IPS-18c (cell line): ENCODE measurements around the gene MYOF.

Source experiments
- H3K4me3 ChIP-seq: 2 replicates; pipeline ENCODE4 v1.7.0; 2013; ENCODE audit warnings: low read depth, mild to moderate bottlenecking, low read length, moderate library complexity; ENCODE audit not compliant: insufficient read depth
- H3K9me3 ChIP-seq: one replicate; pipeline ENCODE4 v1.6.1; 2013; ENCODE audit warnings: mild to moderate bottlenecking, low read length, moderate library complexity; ENCODE audit not compliant: control insufficient read depth, insufficient read depth

Gene MYOF

DNA sequence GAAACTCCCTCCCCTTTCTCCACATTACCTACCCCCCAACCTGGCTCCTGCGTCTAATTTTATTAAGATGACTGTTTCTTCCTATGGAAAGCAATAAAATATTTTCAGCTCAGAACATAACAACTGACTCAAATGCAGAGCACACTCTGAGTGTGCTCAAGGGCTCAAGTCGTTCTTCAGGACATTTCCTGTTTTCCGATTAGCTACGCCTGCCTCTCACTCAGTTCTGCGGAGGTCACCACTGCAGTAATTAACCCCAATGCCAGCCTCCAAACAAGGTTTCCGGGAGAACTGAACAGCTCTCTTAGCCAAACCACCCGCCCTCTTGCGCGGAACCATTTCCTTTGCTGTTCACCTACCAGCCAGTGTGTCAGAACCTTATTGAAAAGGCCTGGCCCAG, 19.3 kb downstream of the MYOF start:
- H3K9me3 ChIP-seq, result no peaks in the 10 kb centered on the region
- H3K4me3 ChIP-seq, result no peak overlapping the region

DNA sequence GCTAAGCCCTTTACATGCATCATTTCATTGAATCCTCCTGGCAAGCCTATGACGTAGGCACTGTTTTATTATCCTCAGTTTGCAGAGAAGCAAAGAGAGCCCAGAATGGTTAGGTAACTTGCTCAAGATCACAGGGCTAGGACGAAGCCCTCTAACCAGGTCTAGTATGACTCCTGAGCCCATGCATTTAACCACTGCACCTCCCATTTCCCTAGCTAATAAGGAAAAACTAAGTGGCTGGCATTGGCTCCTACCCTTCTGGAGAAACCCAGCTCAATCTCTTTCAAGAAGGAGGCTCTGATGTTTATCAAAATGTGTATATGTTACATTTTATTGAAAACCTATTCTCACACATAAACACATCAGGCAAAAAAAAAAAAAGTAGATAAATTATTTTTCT, 19.8 kb downstream of the MYOF start:
- Histone ChIP-seq H3K9me3 (no peaks in the 10 kb centered on the region), H3K4me3 (no peak overlapping the region)

DNA sequence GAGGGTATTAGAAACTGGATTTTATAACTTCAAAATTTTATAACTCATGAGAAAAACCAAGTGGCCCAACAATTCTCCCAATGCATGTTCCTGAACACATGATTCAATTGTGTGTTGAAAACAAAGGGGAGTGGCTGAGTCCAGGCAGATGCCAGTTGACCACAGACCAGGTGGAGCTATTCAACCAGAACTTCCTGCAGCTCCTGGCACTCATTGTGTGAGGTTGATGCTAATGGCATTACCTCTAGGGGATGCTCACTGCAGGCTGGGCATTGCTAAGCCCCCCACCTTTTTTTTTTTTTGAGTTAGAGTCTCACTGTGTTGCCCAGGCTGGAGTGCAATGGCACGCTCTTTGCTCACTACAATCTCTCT, 20.3 kb downstream of the MYOF start:
- Histone ChIP-seq H3K4me3 (no peak overlapping the region), H3K9me3 (no peaks in the 10 kb centered on the region)

DNA sequence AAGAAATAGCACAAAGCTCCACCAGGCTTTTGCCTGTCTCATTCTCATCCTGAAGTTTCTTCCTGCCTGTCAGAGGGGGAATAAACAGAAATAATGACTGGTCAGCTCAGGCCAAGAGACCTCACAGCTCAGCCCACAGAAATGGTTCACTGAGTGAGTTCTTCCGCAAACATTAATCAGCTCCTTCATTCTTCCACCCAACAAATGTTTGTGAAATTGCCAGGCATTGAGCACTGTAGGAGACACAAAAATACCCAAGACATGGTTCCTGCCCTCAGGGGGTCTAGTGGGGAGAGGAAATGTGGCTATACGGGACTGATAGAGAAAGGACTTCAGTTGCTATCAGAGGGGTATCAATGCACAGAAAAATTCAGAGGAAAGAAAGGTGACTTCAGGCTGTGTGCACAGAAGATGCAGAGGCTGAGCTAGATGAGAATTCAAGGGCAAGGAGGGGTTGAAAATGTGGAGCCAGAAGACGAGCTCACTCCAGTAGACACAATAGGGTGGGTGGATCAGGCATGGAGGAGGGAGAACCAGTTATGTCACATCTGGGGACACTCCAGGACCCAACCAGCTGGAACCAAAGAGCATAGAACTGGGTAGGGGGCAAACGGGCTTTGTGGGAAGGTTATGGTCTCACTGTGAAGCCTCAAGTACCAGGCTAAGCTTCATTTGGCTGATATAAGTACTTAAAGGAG, 20.9 kb downstream of the MYOF start:
- no peak overlapping the region for H3K4me3 ChIP-seq
- no peaks in the 10 kb centered on the region for H3K9me3 ChIP-seq

DNA sequence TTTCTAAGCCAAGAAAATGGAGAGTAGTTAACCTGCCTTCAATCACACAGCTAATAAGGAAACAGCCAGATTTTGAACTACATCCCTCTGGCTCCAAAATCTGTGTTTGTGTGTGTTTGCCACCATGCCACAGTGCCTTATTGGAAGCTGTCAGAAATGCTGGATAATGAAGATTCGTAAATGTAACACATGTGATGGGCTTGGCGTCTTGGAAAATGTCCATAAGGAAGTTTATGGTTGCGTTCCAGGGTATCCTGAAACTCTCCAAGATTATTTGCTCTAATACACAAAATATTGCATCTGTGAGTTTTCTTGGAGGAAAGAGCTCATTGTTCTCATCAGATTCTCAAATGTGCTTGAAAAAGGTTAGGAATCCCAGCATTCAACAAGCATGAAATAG, 22.7 kb downstream of the MYOF start:
- no peak overlapping the region for H3K4me3 ChIP-seq

DNA sequence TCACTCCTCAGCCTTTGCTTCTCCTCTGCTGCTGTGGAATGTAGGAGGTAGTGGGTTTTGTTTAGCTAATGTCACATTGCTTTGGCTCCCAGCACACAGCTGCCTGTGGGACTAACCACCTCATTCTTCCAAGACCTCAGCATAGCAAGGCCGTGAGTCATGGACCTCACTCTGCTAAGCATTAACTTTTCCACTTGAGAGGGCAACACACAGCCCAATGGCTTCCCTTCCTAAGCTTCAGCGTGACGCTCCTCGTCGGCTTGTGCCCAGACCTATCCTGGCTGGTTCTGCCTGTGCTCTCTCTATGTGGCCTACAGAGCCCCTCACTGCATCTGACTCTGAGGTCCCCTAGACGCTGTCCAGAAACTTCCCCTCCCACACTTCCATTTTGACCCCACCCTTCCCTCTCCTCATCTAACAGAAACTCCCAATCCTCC, 23.3 kb downstream of the MYOF start:
- H3K4me3 ChIP-seq, result no peak overlapping the region

More for the DNA sequence above, 22.7 kb downstream of the MYOF start:
- H3K9me3 ChIP-seq, result no peaks in the 10 kb centered on the region

DNA sequence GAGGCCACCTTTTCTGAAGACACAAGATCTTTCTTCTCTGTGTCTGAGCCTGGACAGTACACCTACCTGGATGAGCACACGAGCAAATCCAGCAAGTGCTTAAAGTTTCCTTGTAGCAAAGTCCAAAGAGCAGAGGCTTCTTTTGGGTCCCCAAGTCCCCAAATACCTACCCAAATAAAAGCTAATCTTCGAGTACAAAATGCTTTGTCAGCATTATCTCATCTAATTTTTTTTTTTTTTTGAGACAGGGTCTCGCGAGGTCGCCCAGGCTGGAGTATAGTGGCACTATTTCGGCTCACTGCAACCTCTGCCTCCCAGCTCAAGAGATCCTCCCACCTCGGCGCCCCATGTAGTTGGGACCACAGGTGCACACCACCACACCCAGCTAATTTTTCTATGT, 24.6 kb downstream of the MYOF start:
- Histone ChIP-seq H3K9me3 (no peaks in the 10 kb centered on the region), H3K4me3 (no peak overlapping the region)

More for the DNA sequence above, 23.3 kb downstream of the MYOF start:
- H3K9me3 ChIP-seq, result no peaks in the 10 kb centered on the region

DNA sequence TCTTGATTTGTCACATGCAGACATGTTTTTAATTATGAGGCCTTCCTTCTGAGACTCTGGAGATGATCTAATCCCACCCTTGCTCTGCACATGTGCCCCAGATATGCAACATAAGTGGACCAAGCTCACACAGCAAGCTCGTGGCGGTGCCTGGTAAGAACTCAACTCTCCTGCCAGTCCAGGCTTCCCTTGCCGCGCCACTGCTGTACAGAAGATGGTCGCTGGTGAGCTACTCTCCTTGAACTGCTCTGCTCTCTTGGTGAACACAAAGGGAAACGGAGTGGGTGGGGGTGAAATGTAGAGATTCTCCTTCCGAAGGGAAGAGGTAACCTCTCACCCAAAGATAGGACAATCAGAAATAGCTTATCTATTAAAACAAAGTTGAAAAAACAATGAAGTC, 25.7 kb downstream of the MYOF start:
- H3K9me3 ChIP-seq, result no peaks in the 10 kb centered on the region
- no peak overlapping the region for H3K4me3 ChIP-seq

DNA sequence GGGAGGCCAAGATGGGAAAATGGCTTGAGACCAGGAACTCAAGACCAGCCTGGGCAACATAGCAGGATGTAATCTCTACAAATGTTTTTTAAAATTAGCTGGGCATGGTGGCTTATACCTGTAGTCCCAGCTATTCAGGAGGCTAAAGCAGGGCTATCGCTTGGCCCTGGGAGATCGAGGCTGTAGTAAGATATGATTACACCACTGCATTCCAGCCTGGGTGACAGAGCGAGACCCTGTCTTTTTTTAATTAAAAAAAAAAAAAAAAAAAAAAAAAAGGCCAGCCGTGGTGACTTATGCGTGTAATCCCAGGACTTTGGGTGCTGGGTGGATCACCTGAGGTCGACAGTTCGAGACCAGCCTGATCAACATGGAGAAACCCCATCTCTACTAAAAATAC, 27.4 kb downstream of the MYOF start:
- no peaks in the 10 kb centered on the region for H3K9me3 ChIP-seq
- H3K4me3 ChIP-seq, result no peak overlapping the region

DNA sequence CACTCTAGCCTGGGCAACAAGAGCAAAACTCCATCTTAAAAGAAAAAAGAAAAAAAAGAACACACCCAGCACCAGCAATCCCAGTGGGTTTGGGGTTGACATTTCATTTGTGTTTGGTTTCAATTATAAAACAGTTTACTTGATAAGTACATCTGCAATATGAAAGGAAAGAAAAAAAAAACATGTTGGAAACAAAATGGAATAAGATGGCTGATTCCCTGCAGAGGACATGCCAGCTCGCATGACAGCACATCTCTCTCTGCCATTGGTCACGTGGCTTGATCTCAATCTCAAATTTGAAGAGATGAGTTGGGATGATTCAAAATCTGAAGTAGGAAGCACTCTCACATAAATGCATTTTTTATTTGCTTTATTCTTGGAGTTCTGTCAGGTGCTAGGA, 28.0 kb downstream of the MYOF start:
- Histone ChIP-seq H3K9me3 (no peaks in the 10 kb centered on the region), H3K4me3 (no peak overlapping the region)

DNA sequence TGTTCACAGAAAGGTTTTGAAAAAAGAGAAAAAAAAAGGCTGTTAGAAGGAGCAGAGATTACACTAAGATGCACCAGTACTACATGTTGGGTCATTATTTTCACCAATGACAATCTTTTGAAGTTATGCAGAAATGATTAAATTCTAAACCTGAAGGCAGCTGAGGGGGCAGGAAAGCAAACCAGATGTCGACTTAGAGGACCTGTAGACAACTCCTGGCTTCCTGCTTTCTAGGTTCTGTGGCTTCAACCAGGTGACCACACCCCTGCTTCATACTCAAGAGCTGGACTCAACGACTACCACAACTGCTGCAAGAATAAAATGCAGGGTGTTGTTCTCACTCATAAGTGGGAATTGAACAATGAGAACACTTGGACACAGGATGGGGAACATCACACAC, 30.0 kb downstream of the MYOF start:
- no peaks in the 10 kb centered on the region for H3K9me3 ChIP-seq
- H3K4me3 ChIP-seq, result no peak overlapping the region; the same call in 1 of the 2 replicates

DNA sequence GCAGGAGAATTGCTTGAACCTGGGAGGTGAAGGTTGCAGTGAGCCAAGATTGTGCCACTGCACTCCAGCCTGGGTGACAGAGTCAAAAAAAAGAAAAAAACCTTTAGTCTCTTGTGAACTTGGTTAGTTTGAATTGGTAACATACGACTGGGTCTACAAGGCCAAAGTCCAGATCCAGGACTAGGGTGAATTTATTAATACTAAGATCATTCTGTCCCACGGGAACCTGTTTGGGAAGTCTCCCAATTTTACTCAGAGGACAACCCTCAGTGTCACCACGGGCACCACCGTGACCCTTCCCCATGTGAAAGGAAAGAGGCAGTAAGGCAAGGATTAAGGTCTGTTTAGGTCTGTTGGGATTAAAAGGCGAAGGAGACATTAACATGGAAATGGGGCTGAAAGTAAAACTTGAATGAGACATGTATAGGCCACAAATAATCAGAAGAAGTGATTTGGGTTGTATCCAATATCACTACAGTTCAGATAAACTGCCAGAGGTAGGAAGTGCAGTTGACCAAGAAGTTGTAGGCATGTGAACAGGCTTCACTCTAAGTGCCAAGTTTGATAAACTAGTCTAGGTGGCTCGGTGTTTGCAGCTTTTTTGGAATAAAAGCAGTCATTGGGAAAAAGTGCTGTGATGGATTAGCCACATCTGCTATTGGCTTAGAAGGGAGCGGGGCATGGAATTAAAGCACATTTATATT, 30.7 kb downstream of the MYOF start:
- H3K4me3 ChIP-seq, result no peak overlapping the region
- H3K9me3 ChIP-seq, result no peaks in the 10 kb centered on the region

DNA sequence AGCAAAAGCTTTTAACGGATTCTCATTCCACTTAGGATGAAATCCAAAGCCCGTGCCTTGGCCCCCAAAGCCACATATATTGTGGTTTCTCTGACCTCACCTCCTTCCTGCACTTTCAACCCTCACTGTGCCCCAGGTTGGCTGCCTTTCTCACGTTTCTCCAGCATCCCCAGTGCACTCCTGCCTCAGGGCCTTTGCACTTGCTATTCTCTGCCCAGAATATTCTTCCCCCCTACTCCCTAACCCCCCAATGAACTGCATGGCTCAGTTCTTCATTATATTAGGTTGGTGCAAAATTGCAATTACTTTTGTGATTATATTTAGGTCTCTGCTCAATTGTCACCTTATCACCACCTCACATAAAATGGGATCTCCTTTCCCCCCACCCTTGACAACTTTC, 34.2 kb downstream of the MYOF start:
- Histone ChIP-seq H3K4me3 (no peak overlapping the region), H3K9me3 (no peaks in the 10 kb centered on the region)

DNA sequence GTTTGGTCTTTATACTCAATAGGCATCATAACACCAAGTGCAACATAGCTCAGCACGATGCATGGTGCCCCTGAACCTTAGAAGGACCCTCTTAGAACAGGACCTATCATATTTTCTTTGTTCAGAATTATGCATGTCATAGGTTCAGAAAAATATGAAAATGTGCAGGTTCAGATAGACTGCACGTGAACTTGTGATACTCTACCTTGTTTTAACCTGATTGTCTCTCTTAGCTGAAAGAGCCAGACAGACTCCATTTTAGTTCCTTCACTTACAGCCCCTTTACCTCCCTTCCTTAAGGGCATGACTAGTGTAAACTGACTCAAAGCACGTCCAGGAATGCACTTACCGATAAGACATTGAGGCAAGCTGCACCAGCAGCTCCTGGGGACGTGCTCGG, 35.1 kb downstream of the MYOF start:
- H3K4me3 ChIP-seq, result no peak overlapping the region
- H3K9me3 ChIP-seq, result no peaks in the 10 kb centered on the region

DNA sequence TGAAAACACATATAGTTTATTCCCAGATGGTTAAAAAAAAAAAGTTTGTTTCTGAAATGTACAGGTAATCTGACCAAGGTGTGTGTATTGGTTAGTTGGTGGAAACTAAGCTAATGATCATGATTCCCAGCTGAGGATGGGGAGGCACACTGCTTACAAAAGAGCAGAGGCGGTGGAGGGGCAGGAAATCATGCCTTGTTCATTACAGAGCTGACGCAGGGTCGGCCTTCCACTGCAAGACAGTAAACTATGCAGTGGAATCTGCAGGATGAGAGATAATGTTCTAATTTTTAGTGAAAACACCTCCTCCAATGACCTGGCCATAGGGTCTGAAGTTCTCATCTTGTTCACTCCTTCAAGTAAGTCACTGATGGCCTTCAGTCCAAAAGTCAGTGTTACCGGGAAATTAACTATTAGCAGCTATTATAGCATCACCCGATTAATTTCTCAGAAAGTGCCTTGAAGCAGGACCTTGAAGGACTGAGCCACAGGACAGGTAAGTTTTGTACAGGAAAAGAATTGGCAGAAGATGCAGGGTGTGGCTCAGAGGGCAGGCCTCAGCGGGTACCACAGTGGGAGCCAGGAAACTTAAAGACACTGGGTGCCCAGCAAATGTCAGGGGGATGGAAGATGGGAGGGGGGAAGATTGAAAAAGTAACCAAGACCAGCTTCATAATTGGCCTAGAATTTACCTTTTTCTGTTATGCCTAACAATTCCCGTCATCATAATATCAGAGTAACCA, 36.0 kb downstream of the MYOF start:
- Histone ChIP-seq H3K9me3 (no peaks in the 10 kb centered on the region), H3K4me3 (no peak overlapping the region)

DNA sequence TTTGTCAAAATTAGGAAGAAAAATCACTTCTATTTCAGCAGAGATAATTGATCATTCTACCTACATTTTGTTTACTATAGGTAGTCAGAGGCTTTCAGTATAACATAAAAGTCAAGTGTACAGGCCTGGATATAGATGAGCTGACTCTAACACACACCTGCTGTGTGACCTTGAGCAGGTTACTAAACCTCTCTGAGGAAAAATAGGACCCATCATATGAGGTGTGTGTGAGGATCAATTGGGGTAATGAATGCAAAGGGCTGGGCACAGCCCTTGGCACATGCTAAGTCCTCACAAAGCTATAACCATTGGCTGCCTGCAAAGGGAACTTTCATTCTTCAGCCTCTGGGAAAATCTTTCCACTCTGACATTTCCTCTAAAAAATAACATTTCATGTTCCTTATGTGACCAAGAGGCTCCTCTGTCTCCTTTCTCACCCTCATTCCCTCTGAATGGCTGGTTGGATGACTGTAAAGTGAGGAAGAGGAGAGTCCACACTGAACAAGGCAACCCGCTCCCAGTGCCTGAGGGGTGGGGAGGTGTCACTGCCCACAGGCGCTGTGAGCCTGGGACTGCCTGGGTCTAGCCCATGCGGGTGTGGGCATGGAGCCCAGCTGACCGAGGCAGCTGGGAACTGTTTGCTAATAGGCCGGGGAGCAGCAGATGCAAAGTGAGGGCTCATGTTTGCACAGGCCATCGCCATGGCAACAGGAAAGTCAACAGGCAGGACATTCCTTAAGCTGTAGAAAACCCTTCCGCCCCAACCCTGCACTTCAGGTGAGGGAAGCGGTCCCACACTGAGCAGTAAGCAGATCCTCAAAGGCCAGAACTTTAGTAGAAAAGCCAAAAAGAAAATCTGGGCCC, 36.8 kb downstream of the MYOF start:
- Histone ChIP-seq H3K9me3 (no peaks in the 10 kb centered on the region), H3K4me3 (no peak overlapping the region)

DNA sequence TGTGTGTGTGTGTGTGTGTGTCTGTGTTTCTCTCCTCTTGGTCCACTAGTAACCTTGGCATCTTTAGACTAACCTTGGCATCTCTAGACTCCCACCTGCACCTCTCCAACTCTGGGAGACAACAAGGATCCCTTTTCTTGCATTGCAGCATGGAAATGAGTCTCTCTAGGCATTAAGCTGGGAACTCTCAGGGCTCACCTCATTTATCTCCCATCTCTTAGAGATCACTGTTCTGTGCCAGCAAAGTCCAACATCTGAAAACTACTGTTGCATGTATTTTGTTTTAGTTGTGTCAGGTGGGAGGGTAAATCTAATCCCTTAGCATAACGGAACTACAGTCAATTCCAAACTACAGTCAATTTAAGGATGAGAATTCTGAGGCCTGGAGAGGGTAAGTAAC, 38.7 kb downstream of the MYOF start:
- Histone ChIP-seq H3K4me3 (no peak overlapping the region), H3K9me3 (no peaks in the 10 kb centered on the region)
